Tibial artery (tissue), 4 donors: ENCODE results near the gene RPA3.
A peak's percentile ranks its signal among the peaks of the same experiment; 100 is the strongest.

Experiments used
- DNase-seq, 2 donors: peaks; one replicate each; pipeline ENCODE4 v3.0.0-alpha.2; 2019
- H3K27ac ChIP-seq, 2 donors: fragments of 200-600 bp; sonication (generic) in 1 of 2; 1 replicate in 1 of 2; 2 replicates in 1 of 2; pipeline ENCODE4 v1.5.1; 2018 to 2019; ENCODE audit warnings: mild to moderate bottlenecking in 1 of 2
- H3K27me3 ChIP-seq, 2 donors: fragments of 200-600 bp; sonication (generic) in 1 of 2; one replicate each; pipeline versions ENCODE4 v1.5.1 to v1.6.0; 2016 to 2019
- H3K36me3 ChIP-seq, 3 donors: fragments of 200-600 bp; sonication (generic) in 2 of 3; one replicate each; pipeline ENCODE4 v1.5.1; 2016 to 2019; ENCODE audit warnings: mild to moderate bottlenecking in 2 of 3
- H3K4me1 ChIP-seq, 4 donors: fragments of 200-600 bp; sonication (generic) in 2 of 4; 1 replicate in 3 of 4; 2 replicates in 1 of 4; pipeline ENCODE4 v1.5.1; 2016 to 2019
- H3K4me3 ChIP-seq, 2 donors: fragments of 200-600 bp; sonication (generic) in 1 of 2; 1 replicate in 1 of 2; 2 replicates in 1 of 2; pipeline ENCODE4 v1.5.1; 2018 to 2019; ENCODE audit warnings: mild to moderate bottlenecking in 2 of 2
- H3K9me3 ChIP-seq, 3 donors: fragments of 200-600 bp; sonication (generic) in 1 of 3; one replicate each; pipeline ENCODE4 v1.5.1; 2016 to 2019
- CTCF ChIP-seq, 2 experiments: fragments of 200-600 bp in 1 of 2; fragments of 450-650 bp in 1 of 2; IDR thresholded peaks; one replicate each; pipeline ENCODE4 v1.5.1; 2017 to 2019; ENCODE audit warnings: antibody characterized with exemption in 2 of 2, mild to moderate bottlenecking in 1 of 2, moderate library complexity in 1 of 2
- intact Hi-C: fragments of 100-400 bp; cut with DNase I; formaldehyde crosslinking; loops from one replicate; pipeline ENCODE4 v1.15.0; 2023; ENCODE audit warnings: low total_unique reads

Gene RPA3

GRCh38 chr7:7761340-7761973 lies 43.0 kb upstream of the RPA3 start:
- DNase-seq: no peak
- Histone ChIP-seq H3K27ac (peak overlapping the region; percentile 23 to 61), H3K4me3 (peak overlapping the region; percentile 42 to 46)

GRCh38 chr7:7757576-7757975 lies 39.2 kb upstream of the RPA3 start:
- DNase-seq: no peak

More at GRCh38 chr7:7761340-7761973, 43.0 kb upstream of the RPA3 start:
- intact Hi-C loops: loop anchor here (10.0 kb wide), 1 partner anchor 453 kb away; no protein-coding TSS in a partner anchor
- no peaks in the 10 kb centered on the region for H3K27me3 ChIP-seq
- H3K36me3 ChIP-seq: no peaks in the 10 kb centered on the region
- H3K4me1 ChIP-seq: peaks cover 0 to 13% (median 6%) of the 10 kb centered on the region in 4 donors
- no peaks in the 10 kb centered on the region for H3K9me3 ChIP-seq
- TF ChIP-seq CTCF (IDR thresholded peaks at IDR 0.05): peak; percentile 43 to 53

GRCh38 chr7:7756577-7756976 lies 38.2 kb upstream of the RPA3 start:
- intact Hi-C loops: loop anchor here (10.0 kb wide), 1 partner anchor 72 kb away; no protein-coding TSS in a partner anchor
- no peak overlapping the region for H3K4me3 ChIP-seq
- H3K36me3 ChIP-seq: no peaks in the 10 kb centered on the region
- peaks cover 0 to 2% (median under 1%) of the 10 kb centered on the region in 4 donors for H3K4me1 ChIP-seq
- H3K27me3 ChIP-seq: no peaks in the 10 kb centered on the region
- no peak for DNase-seq
- H3K27ac ChIP-seq: no peak overlapping the region
- no peaks in the 10 kb centered on the region for H3K9me3 ChIP-seq
- TF ChIP-seq CTCF (IDR thresholded peaks at IDR 0.05): no peak

More at GRCh38 chr7:7757576-7757975, 39.2 kb upstream of the RPA3 start:
- Histone ChIP-seq H3K36me3 (no peaks in the 10 kb centered on the region), H3K27ac (no peak overlapping the region), H3K4me1 (peaks cover 0 to 9% (median 4%) of the 10 kb centered on the region in 4 donors), H3K27me3 (no peaks in the 10 kb centered on the region), H3K9me3 (no peaks in the 10 kb centered on the region), H3K4me3 (no peak overlapping the region)
- intact Hi-C loops: loop anchor here (10.0 kb wide), 1 partner anchor 73 kb away; no protein-coding TSS in a partner anchor
- no peak for TF ChIP-seq CTCF (IDR thresholded peaks at IDR 0.05)

GRCh38 chr7:7751243-7752092 lies 33.1 kb upstream of the RPA3 start:
- intact Hi-C loops: loop anchor here (10.0 kb wide), 1 partner anchor 67 kb away; no protein-coding TSS in a partner anchor
- Histone ChIP-seq H3K27me3 (no peaks in the 10 kb centered on the region), H3K4me1 (peaks cover 0 to 9% (median 0%) of the 10 kb centered on the region in 4 donors), H3K4me3 (no peak overlapping the region), H3K27ac (no peak overlapping the region), H3K36me3 (no peaks in the 10 kb centered on the region), H3K9me3 (no peaks in the 10 kb centered on the region)
- no peak for TF ChIP-seq CTCF (IDR thresholded peaks at IDR 0.05)
- no peak for DNase-seq

- no peak overlapping the region for H3K27ac ChIP-seq
- H3K27me3 ChIP-seq: no peaks in the 10 kb centered on the region
- H3K4me1 ChIP-seq: peaks cover 0 to 9% (median 0%) of the 10 kb centered on the region in 4 donors
- no peak overlapping the region for H3K4me3 ChIP-seq
- no peak for DNase-seq
- H3K36me3 ChIP-seq: no peaks in the 10 kb centered on the region
- no peaks in the 10 kb centered on the region for H3K9me3 ChIP-seq
- no peak for TF ChIP-seq CTCF (IDR thresholded peaks at IDR 0.05)
- intact Hi-C loops: loop anchor here (10.0 kb wide), 1 partner anchor 66 kb away; no protein-coding TSS in a partner anchor
These were observed 32.3 kb upstream of the RPA3 start for GRCh38 chr7:7750571-7751242.
